22Rv1 (cell line): ENCODE measurements around the gene SRP54.

Source experiments
- ZFX ChIP-seq: fragments of 450-650 bp; IDR thresholded peaks from 2 replicates; pipeline ENCODE4 v1.6.1; 2017; ENCODE audit warnings: antibody characterized with exemption, borderline replicate concordance
- TF ChIP-seq, protein P1 (sequence below): fragments of 450-650 bp; IDR thresholded peaks from 2 replicates; pipeline ENCODE4 v1.5.1; 2017; ENCODE audit warnings: mild to moderate bottlenecking

DNA sequence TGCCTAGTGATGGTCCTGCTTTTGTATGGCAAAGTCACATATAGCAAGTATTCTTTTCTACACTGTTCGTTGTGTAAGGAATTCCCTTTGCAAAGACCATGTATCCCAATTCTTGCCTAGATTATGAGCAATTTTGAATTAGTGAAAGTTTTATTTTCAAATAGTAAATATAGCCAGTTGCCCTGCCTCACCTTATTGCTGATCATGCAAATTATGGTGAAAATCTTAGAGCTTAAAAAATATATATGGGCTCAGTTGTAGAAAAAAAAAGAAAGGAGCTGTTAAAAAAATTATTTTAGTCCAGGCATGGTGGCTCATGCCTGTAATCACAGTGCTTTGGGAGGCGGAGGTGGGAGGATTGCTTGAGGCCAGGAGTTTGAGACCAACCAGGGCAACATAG is 18.8 kb downstream of the SRP54 start:
- TF ChIP-seq, protein P1, sequence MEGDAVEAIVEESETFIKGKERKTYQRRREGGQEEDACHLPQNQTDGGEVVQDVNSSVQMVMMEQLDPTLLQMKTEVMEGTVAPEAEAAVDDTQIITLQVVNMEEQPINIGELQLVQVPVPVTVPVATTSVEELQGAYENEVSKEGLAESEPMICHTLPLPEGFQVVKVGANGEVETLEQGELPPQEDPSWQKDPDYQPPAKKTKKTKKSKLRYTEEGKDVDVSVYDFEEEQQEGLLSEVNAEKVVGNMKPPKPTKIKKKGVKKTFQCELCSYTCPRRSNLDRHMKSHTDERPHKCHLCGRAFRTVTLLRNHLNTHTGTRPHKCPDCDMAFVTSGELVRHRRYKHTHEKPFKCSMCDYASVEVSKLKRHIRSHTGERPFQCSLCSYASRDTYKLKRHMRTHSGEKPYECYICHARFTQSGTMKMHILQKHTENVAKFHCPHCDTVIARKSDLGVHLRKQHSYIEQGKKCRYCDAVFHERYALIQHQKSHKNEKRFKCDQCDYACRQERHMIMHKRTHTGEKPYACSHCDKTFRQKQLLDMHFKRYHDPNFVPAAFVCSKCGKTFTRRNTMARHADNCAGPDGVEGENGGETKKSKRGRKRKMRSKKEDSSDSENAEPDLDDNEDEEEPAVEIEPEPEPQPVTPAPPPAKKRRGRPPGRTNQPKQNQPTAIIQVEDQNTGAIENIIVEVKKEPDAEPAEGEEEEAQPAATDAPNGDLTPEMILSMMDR: no peak
- TF ChIP-seq ZFX: no peak
